Mesenteric fat pad (tissue), 1 donor: ENCODE data around the gene ELOVL2. TPM values are rescaled to one million over a fixed set of nuclear protein-coding genes. Genes with fewer than 3 reads are reported as not detected.
"Not testable (repeated sequence)": the region's sequence is repeated elsewhere in the genome, so short reads cannot be mapped to it uniquely, and the experiment has no call there.

Experiments used
- DNase-seq: peaks from one replicate; pipeline ENCODE4 v3.0.0-alpha.2; 2020; ENCODE audit warnings: low spot score
- long read RNA-seq: library from polyadenylated mRNA; unstranded; transcript quantifications from one replicate; pipeline ENCODE4 v2.0.0, GENCODE V29; 2020
- total RNA-seq: library from RNA; stranded (reverse); fragmentation: NEBNext Ultra II Directional; extraction: Animal tissue kit (Norgen Biotek cat#: 25700); gene quantifications from one replicate; pipeline ENCODE4 v1.2.1, GENCODE V29; 2021
- donor health status: DM: yes; HTN: yes; CAD: no.

ELOVL2 gene
- 0.10 TPM for total RNA-seq
- long read RNA-seq = 0 reads

- no peak for DNase-seq
Measured at GRCh38 chr6:11043961-11044711, at the start of gene ELOVL2. Gene ELOVL2 (minus strand): TSS chr6:11044305. CDS start chr6:11044230, 75 bp downstream.

GRCh38 chr6:11093376-11093625, 49.2 kb upstream of the ELOVL2 start:
- DNase-seq = no peak

GRCh38 chr6:11092668-11093375, 48.7 kb upstream of the ELOVL2 start:
- DNase-seq = no peak

- not testable (repeated sequence) for DNase-seq
Measured at GRCh38 chr6:11091141-11091540, 47.0 kb upstream of the ELOVL2 start.

- DNase-seq = no peak
Measured at GRCh38 chr6:11089695-11090094, 45.6 kb upstream of the ELOVL2 start.

GRCh38 chr6:11087141-11087812, 43.2 kb upstream of the ELOVL2 start:
- DNase-seq = not testable (repeated sequence)

GRCh38 chr6:11085758-11086435, 41.8 kb upstream of the ELOVL2 start:
- DNase-seq = no peak

- no peak for DNase-seq
Measured at GRCh38 chr6:11083956-11084355, 39.9 kb upstream of the ELOVL2 start.

GRCh38 chr6:11083491-11083890, 39.4 kb upstream of the ELOVL2 start:
- no peak for DNase-seq

GRCh38 chr6:11080296-11080695, 36.2 kb upstream of the ELOVL2 start:
- DNase-seq = no peak

GRCh38 chr6:11078266-11078665, 34.2 kb upstream of the ELOVL2 start:
- DNase-seq = no peak

- no peak for DNase-seq
Measured at GRCh38 chr6:11076540-11076939, 32.4 kb upstream of the ELOVL2 start.

GRCh38 chr6:11072101-11072500, 28.0 kb upstream of the ELOVL2 start:
- no peak for DNase-seq

GRCh38 chr6:11069760-11070159, 25.7 kb upstream of the ELOVL2 start:
- no peak for DNase-seq

- no peak for DNase-seq
Measured at GRCh38 chr6:11067348-11067747, 23.2 kb upstream of the ELOVL2 start.

- DNase-seq = no peak
Measured at GRCh38 chr6:11066505-11067347, 22.6 kb upstream of the ELOVL2 start.

GRCh38 chr6:11065436-11066202, 21.5 kb upstream of the ELOVL2 start:
- DNase-seq = no peak

GRCh38 chr6:11064836-11065235, 20.7 kb upstream of the ELOVL2 start:
- DNase-seq = no peak

- DNase-seq = no peak
Measured at GRCh38 chr6:11062715-11063114, 18.6 kb upstream of the ELOVL2 start.

- DNase-seq = no peak
Measured at GRCh38 chr6:11062083-11062482, 18.0 kb upstream of the ELOVL2 start.
